Nephron progenitor cell (in vitro differentiated cells): ENCODE data around the gene CBX3.
A peak's percentile ranks its signal among the peaks of the same experiment; 100 is the strongest.
"Not testable (repeated sequence)": the region's sequence is repeated elsewhere in the genome, so short reads cannot be mapped to it uniquely, and the experiment has no call there.

ENCODE experiments used
- DNase-seq: peaks from one replicate; pipeline ENCODE4 v3.0.0; 2021
- H3K27ac Mint-ChIP-seq: 2 replicates; pipeline ENCODE4 v1.8.0; 2021; ENCODE audit warnings: mild to moderate bottlenecking, moderate library complexity, mixed read lengths
- H3K27me3 Mint-ChIP-seq: 2 replicates; pipeline ENCODE4 v1.8.0; 2021; ENCODE audit warnings: mild to moderate bottlenecking, low read depth, mixed read lengths; ENCODE audit not compliant: poor library complexity
- H3K36me3 Mint-ChIP-seq: 2 replicates; pipeline ENCODE4 v1.8.0; 2021; ENCODE audit warnings: low read depth, mixed read lengths
- H3K4me1 Mint-ChIP-seq: 2 replicates; pipeline ENCODE4 v1.8.0; 2021; ENCODE audit warnings: mixed read lengths
- H3K4me3 Mint-ChIP-seq: 2 replicates; pipeline ENCODE4 v1.8.0; 2021; ENCODE audit warnings: mild to moderate bottlenecking, moderate library complexity, mixed read lengths
- H3K9me3 Mint-ChIP-seq: 2 replicates; pipeline ENCODE4 v1.8.0; 2021; ENCODE audit warnings: mild to moderate bottlenecking, moderate library complexity, mixed read lengths
- CTCF ChIP-seq: fragments of 200-600 bp; sonication (generic); IDR thresholded peaks from 2 replicates; pipeline ENCODE4 v1.5.0; 2021; ENCODE audit warnings: antibody characterized with exemption

The CBX3 gene

GRCh38 chr7:26169271-26169670 lies 32.3 kb upstream of the CBX3 start:
- no peak overlapping the region for H3K4me3 Mint-ChIP-seq
- no peak for TF ChIP-seq CTCF
- H3K9me3 Mint-ChIP-seq: peaks cover 8% of the 10 kb centered on the region
- H3K4me1 Mint-ChIP-seq: no peaks in the 10 kb centered on the region
- DNase-seq: no peak
- peaks cover 8% of the 10 kb centered on the region for H3K36me3 Mint-ChIP-seq
- peaks cover 6% of the 10 kb centered on the region for H3K27me3 Mint-ChIP-seq
- H3K27ac Mint-ChIP-seq: peak overlapping the region; percentile 19

- no peak for DNase-seq
- Mint-ChIP-seq H3K4me1 (no peaks in the 10 kb centered on the region), H3K27me3 (peaks cover 6% of the 10 kb centered on the region), H3K9me3 (peaks cover 15% of the 10 kb centered on the region), H3K4me3 (no peak overlapping the region), H3K27ac (no peak overlapping the region), H3K36me3 (peaks cover 14% of the 10 kb centered on the region)
- no peak for TF ChIP-seq CTCF
Observed at GRCh38 chr7:26170663-26171062, 30.9 kb upstream of the CBX3 start.

GRCh38 chr7:26171601-26172000 lies 29.9 kb upstream of the CBX3 start:
- no peak for DNase-seq
- H3K9me3 Mint-ChIP-seq: peaks cover 20% of the 10 kb centered on the region
- no peak overlapping the region for H3K27ac Mint-ChIP-seq
- no peak overlapping the region for H3K4me3 Mint-ChIP-seq
- TF ChIP-seq CTCF: no peak
- H3K36me3 Mint-ChIP-seq: peaks cover 14% of the 10 kb centered on the region
- H3K27me3 Mint-ChIP-seq: peaks cover 4% of the 10 kb centered on the region
- H3K4me1 Mint-ChIP-seq: no peaks in the 10 kb centered on the region

- no peak for DNase-seq
- no peaks in the 10 kb centered on the region for H3K4me1 Mint-ChIP-seq
- H3K4me3 Mint-ChIP-seq: no peak overlapping the region
- no peak for TF ChIP-seq CTCF
- peaks cover 22% of the 10 kb centered on the region for H3K9me3 Mint-ChIP-seq
- peaks cover 14% of the 10 kb centered on the region for H3K36me3 Mint-ChIP-seq
- H3K27me3 Mint-ChIP-seq: peaks cover 3% of the 10 kb centered on the region
- no peak overlapping the region for H3K27ac Mint-ChIP-seq
Observed at GRCh38 chr7:26172048-26172447, 29.5 kb upstream of the CBX3 start.

- H3K27me3 Mint-ChIP-seq, DNase-seq, H3K27ac Mint-ChIP-seq, H3K4me3 Mint-ChIP-seq: not testable (repeated sequence)
- Mint-ChIP-seq H3K9me3 (peaks cover 34% of the 10 kb centered on the region), H3K4me1 (peaks cover 12% of the 10 kb centered on the region), H3K36me3 (peaks cover 24% of the 10 kb centered on the region)
Observed at GRCh38 chr7:26175903-26176302, 25.6 kb upstream of the CBX3 start.

GRCh38 chr7:26176696-26177095 lies 24.8 kb upstream of the CBX3 start:
- H3K27ac Mint-ChIP-seq, H3K27me3 Mint-ChIP-seq, H3K4me3 Mint-ChIP-seq, DNase-seq: not testable (repeated sequence)
- Mint-ChIP-seq H3K9me3 (peaks cover 34% of the 10 kb centered on the region), H3K4me1 (peaks cover 15% of the 10 kb centered on the region), H3K36me3 (peaks cover 21% of the 10 kb centered on the region)

- not testable (repeated sequence) for H3K4me3 Mint-ChIP-seq, H3K27me3 Mint-ChIP-seq, DNase-seq, H3K27ac Mint-ChIP-seq
- H3K36me3 Mint-ChIP-seq: peaks cover 20% of the 10 kb centered on the region
- H3K9me3 Mint-ChIP-seq: peaks cover 34% of the 10 kb centered on the region
- peaks cover 17% of the 10 kb centered on the region for H3K4me1 Mint-ChIP-seq
Observed at GRCh38 chr7:26177269-26177668, 24.3 kb upstream of the CBX3 start.
